Measurements from ENCODE around the gene CD83.
A peak's percentile ranks its signal among the peaks of the same experiment; 100 is the strongest.

The CD83 gene

GRCh38 chr6:14113976-14114375 is 3.6 kb upstream of the CD83 start:
- no peak for TF ChIP-seq CTCF (conservative IDR thresholded peaks at IDR 0.05; ENCODE audit: low read length)
- no peak overlapping the region for H3K4me3 ChIP-seq (ENCODE audit: low read length)
- no peak for DNase-seq (ENCODE audit: low read depth)

- H3K4me3 ChIP-seq (ENCODE audit: low read length), result peak overlapping the region; percentile 62
- no peak for DNase-seq (ENCODE audit: low read depth)
- TF ChIP-seq CTCF (conservative IDR thresholded peaks at IDR 0.05; ENCODE audit: low read length), result no peak
Observed at GRCh38 chr6:14118091-14118439, 493 bp downstream of the CD83 start.

- DNase-seq (ENCODE audit: low read depth), result no peak
- H3K4me3 ChIP-seq (ENCODE audit: low read length), result no peak overlapping the region
- no peak for TF ChIP-seq CTCF (conservative IDR thresholded peaks at IDR 0.05; ENCODE audit: low read length)
Observed at GRCh38 chr6:14118446-14118845, 874 bp downstream of the CD83 start.

GRCh38 chr6:14119784-14120183 is 2.2 kb downstream of the CD83 start:
- no peak for TF ChIP-seq CTCF (conservative IDR thresholded peaks at IDR 0.05; ENCODE audit: low read length)
- no peak overlapping the region for H3K4me3 ChIP-seq (ENCODE audit: low read length)
- no peak for DNase-seq (ENCODE audit: low read depth)

GRCh38 chr6:14120546-14120945 is 3.0 kb downstream of the CD83 start:
- H3K4me3 ChIP-seq (ENCODE audit: low read length), result no peak overlapping the region
- TF ChIP-seq CTCF (conservative IDR thresholded peaks at IDR 0.05; ENCODE audit: low read length), result no peak
- peak; percentile 17 for DNase-seq (ENCODE audit: low read depth)

GRCh38 chr6:14121936-14122344 is 4.4 kb downstream of the CD83 start:
- DNase-seq (ENCODE audit: low read depth), result no peak
- no peak overlapping the region for H3K4me3 ChIP-seq (ENCODE audit: low read length)
- no peak for TF ChIP-seq CTCF (conservative IDR thresholded peaks at IDR 0.05; ENCODE audit: low read length)

GRCh38 chr6:14123386-14124111 is 6.0 kb downstream of the CD83 start:
- TF ChIP-seq CTCF (conservative IDR thresholded peaks at IDR 0.05; ENCODE audit: low read length), result no peak
- no peak overlapping the region for H3K4me3 ChIP-seq (ENCODE audit: low read length)

More at GRCh38 chr6:14123386-14124111, 6.0 kb downstream of the CD83 start:
- DNase-seq (ENCODE audit: low read depth), result no peak
